ENCODE data around the gene BBS7.
A peak's percentile ranks its signal among the peaks of the same experiment; 100 is the strongest.

BBS7 gene, protein sequence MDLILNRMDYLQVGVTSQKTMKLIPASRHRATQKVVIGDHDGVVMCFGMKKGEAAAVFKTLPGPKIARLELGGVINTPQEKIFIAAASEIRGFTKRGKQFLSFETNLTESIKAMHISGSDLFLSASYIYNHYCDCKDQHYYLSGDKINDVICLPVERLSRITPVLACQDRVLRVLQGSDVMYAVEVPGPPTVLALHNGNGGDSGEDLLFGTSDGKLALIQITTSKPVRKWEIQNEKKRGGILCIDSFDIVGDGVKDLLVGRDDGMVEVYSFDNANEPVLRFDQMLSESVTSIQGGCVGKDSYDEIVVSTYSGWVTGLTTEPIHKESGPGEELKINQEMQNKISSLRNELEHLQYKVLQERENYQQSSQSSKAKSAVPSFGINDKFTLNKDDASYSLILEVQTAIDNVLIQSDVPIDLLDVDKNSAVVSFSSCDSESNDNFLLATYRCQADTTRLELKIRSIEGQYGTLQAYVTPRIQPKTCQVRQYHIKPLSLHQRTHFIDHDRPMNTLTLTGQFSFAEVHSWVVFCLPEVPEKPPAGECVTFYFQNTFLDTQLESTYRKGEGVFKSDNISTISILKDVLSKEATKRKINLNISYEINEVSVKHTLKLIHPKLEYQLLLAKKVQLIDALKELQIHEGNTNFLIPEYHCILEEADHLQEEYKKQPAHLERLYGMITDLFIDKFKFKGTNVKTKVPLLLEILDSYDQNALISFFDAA
- 12.5 to 31.3 (median 22.8) reads per million in 3 experiments for total RNA-seq

DNA sequence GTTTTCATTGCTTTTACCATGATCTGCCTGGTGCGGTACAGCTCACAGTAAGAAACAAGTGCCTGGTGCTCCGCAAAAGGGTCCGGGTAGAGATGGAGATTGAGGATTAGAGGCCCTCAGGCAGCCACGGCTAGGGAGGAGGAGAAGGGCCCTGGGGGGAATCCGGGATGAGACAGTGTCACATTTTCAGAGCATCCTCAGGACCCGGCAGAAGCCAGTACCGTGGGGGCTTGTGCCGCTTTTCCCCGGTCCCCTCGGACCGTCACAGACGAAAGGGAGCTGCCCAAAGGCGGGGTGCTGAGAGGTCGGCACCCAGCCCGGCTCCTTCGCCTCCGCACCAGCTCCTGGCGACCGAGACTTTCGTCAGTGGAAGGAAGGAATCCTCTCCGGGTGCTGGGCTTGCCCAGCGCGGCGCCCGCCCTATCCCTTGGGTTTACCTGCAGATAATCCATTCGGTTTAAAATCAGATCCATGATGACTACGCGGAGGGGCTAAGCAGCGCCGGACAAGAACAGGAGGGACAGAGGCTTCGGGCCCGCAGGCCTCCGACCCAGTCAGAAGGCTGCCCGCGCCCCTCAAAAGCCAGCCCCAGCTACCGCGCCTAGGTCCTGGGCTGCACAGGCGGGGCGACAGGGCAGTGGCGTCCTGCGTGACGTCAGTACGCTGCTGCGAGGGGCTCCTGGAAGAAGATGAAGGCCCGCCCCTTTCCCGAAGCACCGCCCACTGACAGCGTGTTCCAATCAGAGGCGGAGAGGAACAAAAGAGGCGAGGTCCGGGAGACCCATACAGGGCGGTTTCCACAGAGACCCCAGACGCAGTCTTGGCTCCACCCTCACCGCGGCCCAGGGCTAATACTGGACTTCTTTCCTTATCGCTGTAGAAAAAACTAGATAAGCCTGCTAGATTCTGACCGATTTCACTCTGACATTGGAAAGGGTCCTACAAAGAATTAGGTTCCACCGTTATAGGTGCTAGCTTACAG, at the start of gene BBS7:
TSS of gene BBS7 (minus strand) at position 634 of the 982 bp plus-strand sequence. CDS start at position 473, 161 bp downstream.
- peak; percentile 85 for DNase-seq

DNA sequence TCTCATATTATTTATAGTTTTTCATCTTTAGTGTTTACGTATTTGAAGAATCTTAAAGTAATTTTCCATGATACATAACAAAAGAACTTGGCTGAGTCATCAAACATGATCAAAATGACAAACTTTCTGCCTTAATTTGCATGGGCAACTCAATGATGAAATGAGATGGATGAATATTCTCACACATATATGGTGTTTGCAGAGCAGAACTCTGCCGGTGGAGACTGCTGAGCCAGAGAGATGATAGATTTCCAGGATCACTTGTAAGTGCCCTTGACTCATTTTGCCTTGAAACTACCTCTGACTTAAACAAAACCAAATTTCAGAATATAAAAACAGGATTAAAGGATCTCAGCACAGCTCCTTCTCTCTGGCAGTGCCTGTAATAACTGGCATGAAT, 43.4 kb upstream of the BBS7 start:
- no peak for DNase-seq

DNA sequence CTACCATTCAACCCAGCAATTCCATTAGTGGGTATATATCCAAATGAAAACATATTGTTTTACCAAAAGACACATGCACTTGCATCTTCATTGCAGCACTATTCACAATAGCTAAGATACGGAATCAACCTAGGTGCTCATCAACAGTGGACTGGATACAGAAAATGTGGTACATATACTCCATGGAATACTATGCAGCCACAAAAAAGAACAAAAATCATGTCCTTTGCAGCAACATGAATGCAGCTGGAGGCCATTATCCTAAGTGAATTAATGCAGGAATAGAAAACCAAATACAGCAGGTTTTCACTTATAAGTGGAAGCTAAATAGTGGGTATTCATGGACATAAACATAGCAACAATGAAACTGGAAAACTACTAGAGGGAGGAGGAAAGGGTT, 38.1 kb upstream of the BBS7 start:
- no peak for DNase-seq

DNA sequence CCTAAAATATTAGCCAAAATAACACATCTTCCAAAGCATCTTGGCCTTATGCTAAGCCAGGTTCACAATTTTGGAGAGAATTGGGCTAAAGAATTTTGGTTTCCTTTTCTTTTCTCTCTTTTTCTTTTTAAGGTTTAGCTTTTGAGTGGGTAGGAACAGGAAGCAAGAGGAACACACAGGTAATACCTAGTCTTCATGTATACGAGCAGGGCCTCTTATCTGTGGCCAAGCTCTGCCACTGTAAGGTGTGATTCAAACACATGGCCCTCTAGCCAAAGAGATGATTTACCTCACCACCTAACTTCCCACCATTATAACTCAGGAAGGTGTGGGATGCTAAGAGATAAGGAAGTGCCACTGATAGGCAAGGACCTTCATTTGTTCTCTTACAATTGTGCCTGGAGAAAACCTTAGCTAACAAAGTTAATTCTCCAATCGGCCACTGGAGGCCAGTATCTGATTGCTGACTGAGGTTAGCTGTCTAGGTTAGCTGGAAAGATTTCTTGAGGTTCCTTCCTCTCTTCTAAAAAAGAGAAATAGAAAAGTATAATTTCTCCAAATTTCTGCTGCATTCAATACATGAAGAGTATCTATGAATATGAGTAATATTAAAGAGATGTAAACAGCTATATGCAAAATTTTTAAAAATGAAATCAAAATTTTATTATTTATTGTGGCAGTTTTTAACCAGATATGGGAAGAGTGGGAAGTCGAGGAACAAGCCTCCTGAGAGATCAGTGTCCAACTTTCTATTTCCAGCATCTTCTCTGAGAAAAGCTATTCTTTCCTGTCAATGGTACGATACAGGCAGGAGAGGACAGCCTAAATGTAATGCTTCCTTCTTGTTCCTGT, 30.1 kb upstream of the BBS7 start:
- peak; percentile 35 for DNase-seq

DNA sequence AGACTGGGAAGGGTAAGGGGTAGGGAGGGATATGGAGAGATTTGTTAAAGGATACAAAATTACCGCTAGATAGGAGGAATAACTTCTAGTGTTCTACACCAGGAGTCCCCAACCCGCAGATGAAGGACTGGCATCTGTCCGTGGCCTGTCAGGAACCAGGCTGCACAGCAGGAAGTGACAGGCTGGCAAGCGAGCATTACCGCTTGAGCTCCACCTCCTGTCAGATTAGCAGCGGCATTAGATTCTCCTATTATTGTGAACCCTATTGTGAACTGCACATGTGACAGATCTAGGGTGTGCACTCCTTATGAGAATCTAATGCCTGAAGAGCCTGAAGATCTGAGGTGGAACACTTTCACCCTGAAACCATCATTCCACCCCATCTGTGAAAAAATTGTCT, 27.9 kb upstream of the BBS7 start:
- DNase-seq: peak; percentile 3

DNA sequence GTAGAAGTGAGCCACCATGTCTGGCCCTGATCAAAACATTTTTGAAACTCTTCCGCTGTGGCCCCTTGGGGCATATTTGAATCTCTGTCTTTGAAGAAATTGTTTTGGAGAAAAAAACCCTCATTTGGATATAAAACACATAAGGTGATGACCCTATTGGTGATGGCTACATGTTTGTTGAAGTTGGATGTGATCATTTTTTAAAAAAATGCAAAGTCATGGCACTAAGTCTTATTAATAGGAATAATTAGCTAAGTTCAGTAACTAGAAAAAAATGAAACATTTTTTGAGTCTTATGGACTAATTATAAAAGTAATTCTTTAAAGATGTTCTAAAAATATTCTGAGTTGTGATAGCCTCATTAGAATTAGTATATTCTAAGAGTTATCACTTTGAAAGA, 17.9 kb upstream of the BBS7 start:
- DNase-seq: no peak

DNA sequence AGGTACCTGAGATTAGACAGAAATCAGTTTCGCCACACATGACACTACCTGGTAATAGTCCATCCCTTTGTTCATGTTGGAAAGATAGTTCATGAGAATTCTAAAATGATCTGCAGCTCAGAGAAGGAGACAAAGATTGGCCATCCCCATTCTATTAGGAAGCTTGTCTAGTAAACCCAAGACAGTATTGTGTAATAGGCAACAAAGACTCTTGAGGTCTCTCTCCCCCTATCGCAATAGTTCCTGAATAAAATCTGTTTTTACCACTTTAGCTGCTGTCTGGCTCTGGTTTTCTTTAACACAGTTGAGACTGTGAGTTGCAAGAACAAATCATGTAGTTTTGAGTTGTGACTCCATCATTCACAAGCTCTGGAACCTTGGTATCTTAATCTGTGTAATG, 14.8 kb upstream of the BBS7 start:
- no peak for DNase-seq

DNA sequence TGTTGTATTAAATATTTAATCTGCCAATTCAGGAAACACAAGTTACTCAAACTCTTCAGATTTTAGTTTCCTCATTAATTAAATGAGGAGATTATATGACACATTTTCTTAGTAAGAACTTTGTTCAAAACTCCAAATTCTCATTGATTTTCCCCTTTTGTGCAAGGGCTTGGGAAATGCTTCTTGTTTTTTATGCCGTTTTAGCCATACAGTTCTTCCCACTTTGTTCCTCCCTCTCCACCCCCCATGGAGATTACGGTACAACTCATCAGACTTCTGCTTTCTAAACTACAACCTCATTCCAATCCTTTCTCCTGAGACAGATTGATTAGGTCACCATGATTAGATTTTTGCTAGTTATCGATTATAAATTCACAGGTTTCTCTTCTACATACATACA, 10.9 kb upstream of the BBS7 start:
- no peak for DNase-seq

DNA sequence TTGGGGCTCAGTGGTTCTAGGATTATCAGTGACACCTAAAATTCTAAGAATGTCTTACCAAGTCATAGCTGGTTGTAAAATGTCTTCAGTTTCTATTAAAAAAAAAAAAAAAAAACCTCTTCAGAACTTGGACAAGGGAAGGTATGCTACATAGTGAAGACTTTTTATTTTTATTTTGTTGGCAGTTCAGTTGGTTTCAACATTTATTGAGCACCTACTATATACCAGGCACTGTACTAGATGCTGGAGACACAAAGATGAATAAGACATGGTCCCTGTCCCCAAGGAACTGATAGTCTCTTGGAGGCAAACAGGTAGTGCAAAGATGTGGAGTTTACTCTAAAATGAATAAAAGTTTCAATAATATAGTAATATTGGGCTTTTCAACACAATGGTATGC, 8.9 kb upstream of the BBS7 start:
- no peak for DNase-seq

DNA sequence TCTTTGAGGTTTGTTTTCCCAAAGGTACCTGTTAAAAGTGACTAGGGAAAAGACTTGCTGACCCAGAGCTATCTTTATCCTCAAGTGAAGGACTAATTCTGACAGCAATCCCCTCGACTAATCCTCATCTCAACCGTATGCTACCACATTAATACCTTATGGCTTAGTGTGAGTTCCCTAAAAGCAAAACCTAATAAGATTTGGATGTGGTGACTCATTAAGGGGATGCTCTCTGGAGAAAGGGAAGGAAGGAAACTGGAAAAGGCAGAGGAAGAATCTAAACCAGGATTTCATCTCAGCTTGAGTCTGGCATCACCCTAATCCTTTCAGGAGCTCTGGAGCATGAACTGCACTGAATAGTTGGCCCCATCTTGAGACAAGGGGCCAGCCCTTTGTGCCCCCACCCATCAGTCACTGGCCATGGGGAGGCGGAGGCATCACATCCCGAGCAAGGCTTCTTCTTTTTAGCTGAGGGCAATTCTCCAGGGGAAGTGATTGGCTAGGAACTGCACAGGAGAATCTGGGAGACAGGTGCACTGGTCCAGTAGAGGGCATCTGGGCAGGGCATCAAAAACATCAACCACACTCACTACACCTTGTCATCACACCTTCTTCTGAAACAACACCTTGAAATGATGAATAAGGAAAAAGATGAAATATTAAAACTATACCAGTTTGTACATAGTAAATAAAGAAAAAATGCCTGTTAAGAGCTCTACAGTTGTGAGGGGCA, 6.9 kb upstream of the BBS7 start:
- DNase-seq: no peak

DNA sequence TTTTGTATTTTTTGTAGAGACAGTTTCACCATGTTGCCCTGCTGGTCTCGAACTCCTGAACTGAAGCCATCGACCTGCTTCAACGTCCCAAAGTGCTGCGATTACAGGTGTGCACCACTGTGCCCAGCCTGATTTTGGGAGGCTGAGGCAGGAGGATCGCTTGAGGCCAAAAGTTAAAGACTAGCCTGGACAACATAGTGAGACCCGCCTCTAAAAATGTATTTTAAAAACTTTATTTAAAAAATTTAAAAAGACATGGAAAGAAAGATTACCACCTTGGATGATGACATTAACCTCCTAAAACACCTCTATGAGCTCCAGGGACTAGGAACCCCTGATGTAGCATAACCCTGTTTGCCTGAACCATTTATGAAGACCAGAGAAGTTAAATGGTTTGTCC, 5.8 kb upstream of the BBS7 start:
- no peak for DNase-seq

DNA sequence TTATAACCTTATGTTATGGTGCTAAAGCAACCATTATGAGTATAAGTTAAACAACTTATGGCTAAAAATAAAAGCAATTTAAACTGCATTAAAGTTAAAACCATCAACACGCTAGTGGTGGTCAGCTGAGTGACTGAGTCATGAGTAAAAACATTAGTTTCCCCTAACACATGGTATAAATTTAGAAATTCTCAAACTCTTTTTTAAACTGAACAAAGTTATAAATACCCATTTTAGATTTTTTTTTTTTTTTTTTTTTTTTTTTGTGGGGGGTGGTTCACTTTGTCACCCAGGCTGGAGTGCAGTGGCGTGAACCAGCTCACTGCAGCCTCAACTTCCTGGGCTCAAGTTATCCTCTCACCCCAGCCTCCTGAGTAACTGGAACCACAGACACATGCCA, 5.4 kb upstream of the BBS7 start:
- DNase-seq: no peak

DNA sequence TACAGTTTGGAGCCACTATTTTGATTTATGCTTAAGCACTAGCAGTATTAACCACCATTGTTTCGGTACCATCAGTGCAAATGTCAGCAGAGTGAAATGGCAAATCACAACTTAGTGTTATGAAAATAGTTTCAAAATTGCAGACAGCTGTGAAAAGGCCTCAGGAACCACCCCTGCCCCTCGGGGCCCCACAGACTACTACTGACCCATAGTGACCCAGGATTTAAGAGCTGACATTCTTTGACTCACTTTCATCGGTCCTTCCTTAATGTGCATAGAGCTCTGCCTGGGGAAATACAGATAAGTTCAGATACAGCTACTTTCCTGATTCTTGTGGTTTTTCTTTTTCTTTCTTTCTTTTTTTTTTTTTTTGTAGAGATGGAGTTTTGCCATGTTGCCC, 3.3 kb upstream of the BBS7 start:
- no peak for DNase-seq

DNA sequence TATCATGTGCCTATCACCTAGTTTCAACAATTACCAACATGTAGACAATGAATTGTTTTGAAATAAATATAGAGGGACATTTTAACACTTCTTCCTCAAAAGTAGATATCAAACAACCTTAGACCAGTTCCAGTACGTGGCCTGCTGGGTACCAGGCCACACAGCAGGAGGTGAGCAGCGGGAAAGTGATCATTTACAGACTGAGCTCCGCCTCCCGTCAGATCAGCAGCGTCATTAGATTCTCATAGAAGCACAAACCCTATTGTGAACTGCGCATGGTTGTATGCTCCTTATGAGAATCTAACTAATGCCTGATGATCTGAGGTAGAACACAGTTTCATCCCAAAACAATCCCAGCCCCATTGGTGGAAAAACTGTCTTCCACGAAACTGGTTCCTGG, 6.5 kb downstream of the BBS7 start:
- no peak for DNase-seq

DNA sequence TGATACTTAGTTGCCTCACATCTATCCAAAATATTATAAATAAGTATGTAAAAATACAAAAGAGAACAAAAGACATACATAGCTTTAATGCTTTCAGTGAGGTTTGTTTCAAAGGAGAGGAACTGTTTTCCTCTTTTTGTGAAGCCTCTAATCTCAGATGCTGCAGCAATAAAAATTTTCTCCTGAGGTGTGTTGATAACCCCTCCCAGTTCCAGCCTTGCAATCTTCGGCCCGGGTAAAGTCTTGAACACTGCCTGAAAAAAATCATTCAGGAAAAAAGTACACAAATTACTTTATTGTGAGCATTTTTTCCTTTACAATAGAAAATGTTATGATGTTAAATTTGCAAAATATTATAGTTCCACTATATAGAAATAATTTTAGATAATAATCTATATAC, 8.8 kb downstream of the BBS7 start:
- DNase-seq: no peak

DNA sequence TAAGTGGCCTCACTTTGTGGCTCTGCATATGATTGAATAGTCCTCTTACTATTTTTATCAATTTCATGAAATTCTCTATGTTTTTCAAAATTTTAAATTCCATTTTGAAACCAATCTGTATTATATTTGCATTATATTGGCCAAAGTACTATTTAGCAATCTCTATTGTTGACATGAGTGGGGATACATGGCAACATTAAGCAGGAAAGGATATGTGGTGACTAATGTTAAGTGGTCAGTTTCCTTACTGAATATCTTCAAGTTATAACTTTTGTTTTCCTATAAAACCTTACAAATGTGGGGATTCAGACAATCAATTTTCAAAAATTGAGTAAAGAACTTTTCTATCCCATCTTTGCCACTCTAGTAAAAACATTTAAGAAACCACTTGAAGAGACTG, 10.2 kb downstream of the BBS7 start:
- DNase-seq: no peak

DNA sequence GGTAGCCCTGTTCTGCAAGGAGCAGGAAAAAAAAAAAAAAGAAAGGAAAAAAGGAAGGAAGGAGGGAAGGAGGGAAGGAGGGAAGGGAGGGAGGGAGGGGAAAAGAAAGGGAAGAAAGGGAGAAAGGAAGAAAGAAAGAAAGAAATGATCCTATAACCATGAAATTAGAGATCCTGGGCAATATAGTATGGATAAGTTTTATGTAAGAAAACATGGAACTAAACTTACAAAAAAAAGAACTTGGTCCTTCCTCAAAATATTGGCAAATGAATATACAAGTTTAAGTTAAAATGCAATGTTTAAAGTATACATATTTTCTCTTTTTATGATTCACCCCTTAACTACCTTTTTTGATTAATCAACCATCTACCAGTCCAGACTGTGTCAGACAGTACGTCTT, 18.9 kb downstream of the BBS7 start:
- no peak for DNase-seq

DNA sequence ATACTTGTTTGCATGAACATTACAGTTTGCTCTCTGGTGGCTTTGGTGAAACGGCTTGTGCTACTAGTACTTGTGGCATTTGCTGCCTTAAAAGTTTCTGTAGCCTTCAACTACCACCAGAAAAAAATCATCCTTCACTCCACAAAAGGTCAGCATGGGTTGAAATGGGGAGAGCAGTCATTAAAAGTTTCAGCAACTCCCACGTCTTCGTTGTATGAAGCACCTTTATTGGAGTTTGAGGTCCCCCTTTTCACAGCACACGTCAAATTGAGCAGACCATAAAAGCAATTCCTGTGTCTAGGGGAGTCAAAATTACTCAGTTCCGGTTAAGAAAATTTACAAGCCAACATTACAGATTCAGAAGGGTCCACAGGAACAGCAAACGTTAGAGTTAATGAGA, 23.6 kb downstream of the BBS7 start:
- DNase-seq: no peak

DNA sequence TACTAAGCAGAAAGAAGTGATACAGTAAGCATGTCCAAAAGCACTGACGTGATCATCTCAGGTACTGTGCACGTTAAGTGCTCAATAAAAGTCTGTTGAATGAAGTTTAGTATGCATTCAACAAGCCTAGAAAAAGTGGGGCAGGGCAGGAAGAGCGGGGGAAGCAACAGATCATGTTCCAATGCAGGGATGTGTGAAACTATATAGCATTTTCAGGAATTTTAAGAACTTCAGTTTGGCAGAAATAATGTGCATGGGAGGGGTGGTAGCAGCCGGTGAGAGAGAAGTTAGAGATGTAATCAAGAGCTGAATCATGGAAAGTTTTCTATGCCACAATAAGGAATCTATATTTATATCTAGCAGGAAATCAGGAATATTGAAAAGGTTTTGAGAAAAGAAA, 27.4 kb downstream of the BBS7 start:
- no peak for DNase-seq

DNA sequence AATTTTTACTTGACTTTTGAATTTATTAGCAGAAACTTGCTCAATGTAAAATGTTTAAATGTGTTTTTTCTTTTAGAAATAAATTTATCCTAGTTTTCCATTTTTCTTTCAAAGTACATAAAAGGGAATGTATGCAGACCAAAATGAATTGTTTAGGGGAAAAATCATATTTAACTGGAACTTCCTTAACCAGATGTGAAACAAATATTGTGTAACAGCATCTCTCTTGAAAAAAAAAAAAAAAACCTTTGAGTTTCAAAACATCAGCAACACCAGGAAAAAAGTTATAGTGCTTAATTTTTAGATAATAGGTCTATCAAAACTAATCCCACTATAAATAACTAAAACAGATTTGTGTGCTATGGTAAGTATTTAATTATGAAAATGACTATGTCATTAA, 32.1 kb downstream of the BBS7 start:
- DNase-seq: no peak

DNA sequence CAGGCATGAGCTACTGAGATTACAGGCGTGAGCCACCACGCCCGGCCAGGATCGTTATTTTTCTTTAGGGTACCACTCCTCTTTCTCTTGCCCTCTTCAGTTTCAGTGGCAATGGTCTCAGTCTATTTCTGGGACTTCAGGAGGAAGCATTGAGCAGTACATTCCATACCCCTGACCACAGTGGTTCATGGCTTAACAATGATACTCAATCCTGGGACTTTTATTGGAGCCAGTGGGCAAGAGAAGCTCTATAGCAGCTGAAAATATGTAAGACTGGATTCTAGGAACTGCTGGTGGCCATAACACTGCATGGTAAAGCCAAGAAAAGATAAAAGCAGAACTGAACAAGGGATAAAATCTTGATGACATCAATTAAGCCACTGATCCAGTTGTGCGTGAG, 40.8 kb downstream of the BBS7 start:
- DNase-seq: no peak

DNA sequence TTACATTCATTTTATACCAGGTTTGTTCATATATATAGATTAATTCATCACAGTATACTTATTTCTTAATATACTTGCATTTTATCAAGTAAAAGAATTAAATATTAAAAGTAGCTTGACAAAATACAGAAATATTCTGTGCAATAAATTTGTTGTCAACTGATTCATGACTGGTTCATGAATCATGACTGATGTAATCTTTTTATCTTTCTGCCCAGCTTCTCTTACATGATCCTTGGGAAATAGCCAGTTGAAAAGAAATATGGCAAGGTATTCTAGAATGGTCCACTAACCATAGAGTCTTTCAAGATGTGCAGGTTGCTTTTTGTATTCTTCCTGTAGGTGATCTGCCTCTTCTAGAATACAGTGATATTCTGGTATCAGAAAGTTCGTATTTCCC, 42.4 kb downstream of the BBS7 start:
- DNase-seq: no peak

All from central memory CD4-positive, alpha-beta T cell (primary cell).